Measurements from ENCODE around the gene NEDD4L.

Gene NEDD4L

DNA sequence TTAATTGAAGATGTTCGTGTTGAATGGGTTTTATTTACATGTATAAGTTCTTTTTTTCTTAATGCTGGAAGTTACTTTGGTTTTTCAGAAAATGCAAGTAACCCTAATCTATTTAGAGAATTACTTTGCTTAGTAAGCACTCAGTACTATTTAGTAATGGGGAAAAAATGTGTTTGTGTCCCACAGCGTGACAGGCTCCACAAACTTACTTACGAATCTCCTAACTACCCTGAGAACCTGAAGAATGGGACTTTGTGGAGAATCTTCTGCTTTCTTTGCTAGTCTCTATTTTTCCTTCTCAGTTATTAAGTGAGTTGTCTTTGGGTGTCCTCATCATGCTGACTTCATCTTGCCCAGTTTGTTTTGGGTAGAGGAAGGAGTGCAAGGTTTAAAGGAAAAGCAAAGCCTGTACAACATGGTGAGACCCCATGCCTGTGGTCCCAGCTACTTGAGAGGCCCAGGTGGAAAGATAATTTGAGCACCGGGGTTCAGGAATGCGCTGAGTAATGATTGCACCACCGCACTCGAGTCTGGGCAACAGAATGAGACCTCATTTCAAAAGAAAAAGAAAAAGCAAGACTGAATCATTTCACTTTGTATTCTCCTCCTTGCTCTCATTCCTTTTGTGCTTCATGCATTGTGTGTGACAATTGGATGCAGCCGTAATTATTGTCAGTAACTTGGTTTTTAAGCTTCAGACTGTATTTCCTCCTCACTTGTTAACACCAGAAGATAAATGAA, 10.2 kb downstream of the NEDD4L start:
- no peak for TF ChIP-seq ZNF274 (IDR thresholded peaks at IDR 0.05; ENCODE audit: low read depth, low read length)
- no peak overlapping the region for H3K4me3 ChIP-seq (ENCODE audit: low read length)

DNA sequence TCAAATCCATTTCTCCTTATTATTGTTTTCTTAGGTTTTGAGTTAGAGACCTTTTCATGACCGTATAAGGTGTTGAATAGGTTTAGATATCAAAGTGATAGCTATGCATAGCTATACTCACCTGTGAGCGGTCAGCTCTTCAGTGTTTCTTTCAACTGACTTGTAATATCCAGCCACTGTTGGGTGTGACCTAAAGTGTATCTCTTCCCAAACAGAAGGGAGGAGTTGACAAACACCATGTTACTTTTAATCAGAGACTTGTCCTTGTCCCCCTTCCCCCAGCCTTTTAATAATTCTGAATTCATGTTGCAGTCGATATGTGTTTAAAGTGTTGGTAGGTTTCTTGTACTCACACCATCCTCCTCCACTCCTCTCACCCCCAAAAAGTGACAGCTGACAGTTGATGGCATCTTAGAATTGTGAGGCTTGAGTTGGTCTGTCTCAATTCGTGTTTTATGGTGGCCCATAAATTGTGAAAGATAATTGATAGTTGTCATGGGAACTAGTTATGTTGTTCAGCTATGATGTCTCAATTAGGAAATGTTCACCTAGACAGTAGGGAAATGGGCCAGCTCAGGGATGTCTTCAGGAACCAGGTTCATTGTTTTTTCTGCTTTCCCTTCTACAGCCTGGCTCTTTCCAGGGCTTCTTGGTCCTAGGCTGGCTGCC, 12.0 kb downstream of the NEDD4L start:
- H3K4me3 ChIP-seq (ENCODE audit: low read length): no peak overlapping the region
- TF ChIP-seq ZNF274 (IDR thresholded peaks at IDR 0.05; ENCODE audit: low read depth, low read length): no peak

DNA sequence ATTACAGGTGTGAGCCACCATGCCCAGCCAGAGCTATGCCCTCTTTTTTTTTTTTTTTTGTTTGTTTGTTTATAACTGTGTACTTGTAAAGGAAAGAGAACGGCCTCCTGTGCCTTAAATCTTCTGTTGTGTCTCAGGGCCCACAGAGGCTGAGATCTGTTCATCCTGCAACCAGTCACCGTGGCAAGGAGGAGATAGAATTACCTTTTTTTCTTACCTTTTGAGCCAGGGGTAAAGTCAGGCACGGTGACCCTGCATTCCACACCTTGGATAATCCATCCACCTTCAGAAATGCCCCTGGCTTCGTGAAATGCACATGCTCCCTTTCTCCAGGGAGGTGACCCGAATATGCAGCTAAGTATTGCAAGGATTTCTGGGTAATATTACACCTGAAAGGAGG, 12.8 kb downstream of the NEDD4L start:
- no peak for TF ChIP-seq ZNF274 (IDR thresholded peaks at IDR 0.05; ENCODE audit: low read depth, low read length)
- H3K4me3 ChIP-seq (ENCODE audit: low read length): no peak overlapping the region

DNA sequence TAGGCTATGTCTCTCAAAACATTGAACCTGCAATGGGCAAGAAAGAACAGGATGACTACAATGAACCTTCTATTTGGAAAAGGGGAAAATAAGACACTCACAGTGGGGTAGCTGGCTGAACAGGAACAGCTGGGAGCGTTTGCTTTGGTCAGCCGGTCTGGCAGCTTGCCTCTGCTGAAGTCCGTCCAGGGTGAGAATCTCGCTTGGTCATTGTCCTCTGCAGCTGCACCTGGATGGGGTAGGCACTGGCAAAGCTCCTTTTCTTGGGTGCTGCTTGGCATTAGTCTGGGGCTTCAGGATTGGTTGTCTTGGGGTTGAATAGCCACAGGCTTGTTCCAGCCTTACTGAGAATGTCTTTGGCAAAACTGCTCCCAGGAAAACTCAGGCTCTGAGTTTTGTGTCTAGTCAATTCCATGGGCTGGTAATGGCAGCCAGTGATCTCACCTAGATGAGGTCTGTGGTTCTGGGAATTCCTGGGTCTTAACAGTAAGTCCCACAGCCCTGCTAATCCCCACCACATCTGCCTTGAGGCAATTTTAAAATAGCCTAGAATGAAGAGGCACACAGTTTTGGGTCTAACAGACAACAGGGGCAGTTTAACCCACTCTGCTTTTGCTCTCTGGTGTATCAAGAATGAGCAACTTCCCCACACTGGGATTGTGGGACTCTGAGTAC, 13.4 kb downstream of the NEDD4L start:
- H3K4me3 ChIP-seq (ENCODE audit: low read length): no peak overlapping the region
- TF ChIP-seq ZNF274 (IDR thresholded peaks at IDR 0.05; ENCODE audit: low read depth, low read length): no peak

DNA sequence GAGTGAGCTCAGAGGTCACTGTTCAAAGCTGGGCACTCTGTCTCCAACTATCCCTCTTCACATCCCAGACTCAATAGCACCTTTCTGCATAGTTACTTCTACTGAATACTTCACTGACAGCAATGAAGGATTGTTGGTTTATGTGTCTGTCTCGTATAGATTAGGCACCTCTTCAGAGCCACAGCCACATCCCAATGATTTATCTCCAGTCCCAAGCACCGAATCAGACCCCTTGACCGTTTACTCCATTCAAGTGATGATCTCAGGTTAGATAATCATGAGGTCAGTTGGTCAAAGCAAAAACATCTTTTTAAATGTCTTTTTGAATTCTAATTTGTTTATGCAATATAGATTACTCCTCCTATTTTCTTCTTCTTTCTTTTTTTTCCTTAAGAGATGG, 14.7 kb downstream of the NEDD4L start:
- TF ChIP-seq ZNF274 (IDR thresholded peaks at IDR 0.05; ENCODE audit: low read depth, low read length): no peak
- H3K4me3 ChIP-seq (ENCODE audit: low read length): no peak overlapping the region

DNA sequence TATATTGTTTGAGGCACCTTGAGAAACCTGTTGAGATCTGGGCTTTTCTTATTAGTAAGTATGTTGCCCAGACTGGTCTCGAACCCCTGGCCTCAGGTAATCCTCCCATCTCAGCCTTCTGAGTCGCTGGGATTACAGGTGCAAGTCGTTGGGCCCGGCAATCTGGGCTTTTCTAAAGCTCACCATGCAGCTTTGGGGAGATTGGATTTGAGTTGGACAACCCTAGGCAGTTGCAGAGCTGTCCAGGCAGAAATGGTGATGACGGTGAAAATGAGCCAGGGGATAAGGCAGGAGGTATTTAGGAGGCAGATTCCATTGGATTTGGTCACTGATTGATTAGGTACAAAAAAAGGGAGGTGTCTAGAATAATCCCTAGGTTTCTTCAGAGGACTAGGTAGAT, 16.2 kb downstream of the NEDD4L start:
- TF ChIP-seq ZNF274 (IDR thresholded peaks at IDR 0.05; ENCODE audit: low read depth, low read length): no peak
- H3K4me3 ChIP-seq (ENCODE audit: low read length): no peak overlapping the region

DNA sequence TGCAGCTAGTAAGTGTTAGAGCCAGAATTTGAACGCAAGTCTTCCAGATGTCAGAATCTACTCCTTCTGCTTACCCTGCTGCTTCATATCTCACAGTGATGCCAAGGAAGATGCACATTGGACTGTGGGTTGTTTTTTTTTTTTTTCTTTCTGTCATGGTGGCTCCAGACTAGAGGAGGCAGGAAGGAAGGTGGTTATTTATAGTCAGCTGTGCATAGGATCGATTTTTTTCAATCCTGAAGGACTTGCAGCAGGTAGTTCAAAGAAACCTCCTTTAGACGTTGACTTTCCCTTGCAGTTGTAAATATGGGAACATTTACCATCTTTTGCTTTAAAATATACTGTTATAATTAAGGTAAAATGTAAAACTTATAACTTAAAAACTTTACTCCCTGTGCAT, 17.3 kb downstream of the NEDD4L start:
- no peak overlapping the region for H3K4me3 ChIP-seq (ENCODE audit: low read length)
- TF ChIP-seq ZNF274 (IDR thresholded peaks at IDR 0.05; ENCODE audit: low read depth, low read length): no peak

DNA sequence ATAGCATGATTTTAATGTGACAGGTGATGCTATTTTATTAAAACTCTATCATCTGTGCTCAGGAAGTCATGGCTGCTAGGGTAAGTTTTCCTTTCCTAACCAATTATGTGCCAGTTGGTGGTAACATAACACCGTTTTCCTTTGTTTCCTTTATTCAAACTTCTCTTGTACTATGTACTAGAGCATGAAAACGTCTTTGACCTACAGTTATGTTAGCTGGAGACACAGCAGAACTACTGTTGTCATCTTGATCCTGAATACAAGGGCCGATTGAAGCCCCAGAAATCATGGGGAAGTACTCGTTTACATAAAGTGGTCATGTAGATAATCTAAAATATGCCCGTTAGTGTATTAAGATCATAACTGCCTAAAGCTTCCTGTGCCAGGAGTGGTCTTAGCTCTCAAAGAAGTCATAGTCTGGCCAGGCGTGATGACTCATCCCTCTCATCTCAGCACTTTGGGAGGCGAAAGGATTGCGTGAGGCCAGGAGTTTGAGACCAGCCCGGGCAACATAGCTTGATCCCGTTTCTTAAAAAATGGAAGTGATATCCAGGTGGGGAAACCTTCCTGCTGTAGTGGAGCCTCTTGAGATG, 20.5 kb downstream of the NEDD4L start:
- TF ChIP-seq ZNF274 (IDR thresholded peaks at IDR 0.05; ENCODE audit: low read depth, low read length): no peak
- no peak overlapping the region for H3K4me3 ChIP-seq (ENCODE audit: low read length)

DNA sequence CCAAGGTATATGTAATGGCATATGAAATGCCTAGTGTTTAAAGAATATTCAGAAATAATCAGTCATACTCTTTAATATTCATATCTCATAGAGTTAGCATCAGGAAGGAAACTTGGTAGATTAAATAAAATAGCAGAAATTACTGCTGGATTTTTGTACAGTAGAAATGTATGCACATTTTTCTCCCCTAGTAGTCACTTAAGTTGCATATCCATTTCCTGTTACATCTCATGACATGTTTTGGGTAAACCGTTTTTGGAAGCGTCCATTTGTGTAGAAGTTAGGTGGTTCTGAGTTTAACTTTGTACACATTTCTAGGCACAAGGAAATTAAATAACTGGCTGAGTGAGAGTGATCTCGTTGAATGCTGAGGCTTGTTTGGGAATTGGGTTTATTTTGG, 21.9 kb downstream of the NEDD4L start:
- no peak for TF ChIP-seq ZNF274 (IDR thresholded peaks at IDR 0.05; ENCODE audit: low read depth, low read length)

DNA sequence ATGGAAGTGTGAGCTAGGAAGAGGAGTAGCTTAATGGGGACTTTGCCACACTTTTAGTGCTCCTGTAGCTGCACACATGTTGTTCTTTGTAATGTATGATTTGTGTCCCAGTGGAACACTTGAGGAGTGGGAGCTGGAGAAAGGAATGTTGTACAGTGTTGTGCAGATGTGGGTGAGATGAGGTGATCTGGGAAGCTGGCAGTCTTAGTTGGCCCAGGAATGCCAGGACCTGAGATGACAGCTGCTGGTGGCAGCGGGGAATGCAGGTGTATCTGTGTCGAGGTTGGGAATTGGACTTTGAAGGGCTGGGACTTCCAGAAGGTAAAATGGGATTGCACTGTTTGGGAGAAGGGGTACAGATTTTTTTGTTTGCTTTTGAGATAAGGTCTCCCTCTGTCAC, 23.6 kb downstream of the NEDD4L start:
- no peak overlapping the region for H3K4me3 ChIP-seq (ENCODE audit: low read length)
- no peak for TF ChIP-seq ZNF274 (IDR thresholded peaks at IDR 0.05; ENCODE audit: low read depth, low read length)

More for the DNA sequence above, 21.9 kb downstream of the NEDD4L start:
- H3K4me3 ChIP-seq (ENCODE audit: low read length): no peak overlapping the region

DNA sequence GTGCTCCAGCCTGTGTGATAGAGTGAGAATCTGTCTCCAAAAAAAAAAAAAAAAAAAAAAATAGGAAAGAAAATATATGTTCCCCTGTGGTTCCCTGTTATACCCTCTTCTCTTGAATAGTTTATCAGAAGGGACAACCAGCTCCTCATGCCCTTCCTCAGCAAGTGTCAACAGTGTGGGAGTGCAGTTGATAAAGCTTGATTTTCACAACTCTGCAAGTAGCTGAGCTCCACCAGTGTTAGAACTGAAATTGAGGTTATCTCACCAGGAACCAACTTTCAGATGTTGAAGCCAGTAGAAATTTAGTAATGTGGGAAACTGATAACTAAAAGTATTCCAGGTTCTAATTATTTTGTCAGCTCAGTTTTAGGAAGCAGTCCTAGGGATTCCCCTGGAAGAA, 25.1 kb downstream of the NEDD4L start:
- H3K4me3 ChIP-seq (ENCODE audit: low read length): no peak overlapping the region
- no peak for TF ChIP-seq ZNF274 (IDR thresholded peaks at IDR 0.05; ENCODE audit: low read depth, low read length)

DNA sequence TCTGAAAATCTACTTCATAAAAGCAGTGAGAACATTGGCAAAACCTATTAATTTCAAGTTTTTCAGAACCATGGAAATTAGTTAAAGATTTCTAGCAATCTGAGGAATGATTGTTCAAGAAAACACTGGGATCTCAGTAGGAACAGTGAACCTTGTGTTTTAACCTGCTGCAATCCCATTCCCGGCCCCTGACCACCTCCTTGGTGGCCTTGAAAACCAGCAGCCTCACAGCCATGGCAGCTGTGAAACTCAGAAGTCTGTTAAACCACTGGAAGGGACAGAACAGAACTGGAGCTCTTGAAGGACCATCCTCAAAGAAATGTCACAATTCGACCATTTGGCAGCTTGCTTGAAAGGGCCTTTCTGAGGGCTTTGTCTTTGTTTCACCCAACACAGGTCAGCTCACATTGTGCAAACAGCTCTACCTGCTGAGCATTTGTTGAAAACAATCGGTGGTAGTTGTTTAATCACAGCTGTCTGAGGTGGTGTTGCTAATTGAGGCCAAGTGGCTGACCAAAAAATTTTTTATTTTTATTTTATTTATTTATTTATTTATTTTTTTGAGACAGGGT, 25.8 kb downstream of the NEDD4L start:
- no peak overlapping the region for H3K4me3 ChIP-seq (ENCODE audit: low read length)
- no peak for TF ChIP-seq ZNF274 (IDR thresholded peaks at IDR 0.05; ENCODE audit: low read depth, low read length)

DNA sequence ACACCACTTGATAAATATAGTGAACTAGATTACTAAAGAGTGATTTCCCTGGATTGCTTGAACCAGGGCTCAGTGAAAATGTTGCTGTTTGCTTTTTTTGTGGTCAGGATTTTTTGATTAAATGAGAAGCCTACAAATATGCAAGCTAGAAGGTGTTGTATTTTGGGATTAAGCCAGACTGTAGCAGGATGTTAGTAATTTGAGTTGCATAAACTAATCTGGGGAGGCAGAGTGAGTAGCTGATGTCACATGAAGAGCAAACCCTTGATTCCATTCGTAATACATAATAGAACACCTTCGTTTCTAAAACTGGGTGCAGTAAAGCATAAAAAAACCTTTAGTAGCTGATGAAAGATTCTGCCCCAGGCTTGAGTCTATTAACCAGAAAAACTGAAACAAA, 32.0 kb downstream of the NEDD4L start:
- H3K4me3 ChIP-seq (ENCODE audit: low read length): no peak overlapping the region
- TF ChIP-seq ZNF274 (IDR thresholded peaks at IDR 0.05; ENCODE audit: low read depth, low read length): no peak

DNA sequence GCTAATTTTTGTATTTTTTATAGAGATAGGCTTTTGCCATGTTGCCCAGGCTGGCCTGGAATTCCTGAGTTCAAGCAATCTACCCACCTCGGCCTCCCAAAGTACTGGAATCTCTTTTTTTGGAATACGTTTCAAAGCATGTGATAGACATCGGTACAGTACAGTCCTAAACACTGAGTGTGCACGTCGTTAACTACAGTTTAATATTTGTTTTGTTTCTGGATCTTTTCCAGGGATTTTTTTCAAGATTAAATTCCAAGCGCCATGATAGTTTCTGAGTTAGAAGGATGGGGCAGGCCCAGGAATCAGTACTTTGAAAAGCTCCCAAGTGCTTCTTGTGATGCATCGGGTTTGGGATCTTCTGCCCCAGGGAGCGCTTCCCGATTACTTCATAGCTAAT, 33.3 kb downstream of the NEDD4L start:
- no peak for TF ChIP-seq ZNF274 (IDR thresholded peaks at IDR 0.05; ENCODE audit: low read depth, low read length)
- no peak overlapping the region for H3K4me3 ChIP-seq (ENCODE audit: low read length)

Data from GM08714 (cell line).